ENCODE measurements around the gene MAPK10.

DNA sequence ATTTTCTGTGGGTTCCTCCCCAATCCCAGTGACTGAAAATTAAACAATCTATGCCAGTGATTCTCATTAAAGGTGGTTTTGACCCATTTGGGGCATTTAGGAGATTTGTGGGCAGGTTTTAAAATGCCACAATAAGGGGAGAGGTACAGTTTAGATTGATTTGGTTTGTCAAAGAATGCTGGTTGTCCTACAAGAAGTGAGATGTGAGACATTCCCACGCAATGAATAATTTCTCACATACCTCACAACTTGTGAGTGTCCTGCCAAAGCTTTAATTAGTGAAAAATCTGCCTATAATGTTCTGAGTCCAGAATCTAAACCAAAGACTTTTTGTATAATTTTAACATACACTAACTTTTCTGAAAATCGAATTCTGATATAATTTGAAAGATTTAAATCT lies 199.4 kb downstream of the MAPK10 start:
- no peak for TF ChIP-seq POLR2AphosphoS5 (IDR thresholded peaks at IDR 0.05; ENCODE audit: borderline replicate concordance, low read depth, low read length)
- TF ChIP-seq EZH2 (IDR thresholded peaks at IDR 0.05) = no peak
- no peak for TF ChIP-seq FOXP2 (optimal IDR thresholded peaks at IDR 0.05; ENCODE audit: control extremely low read depth, extremely low read length, insufficient read depth)

All from SK-N-MC (cell line).